HL-60 (cell line): ENCODE results near the gene BSCL2.

Source experiments
- CTCF ChIP-seq: IDR thresholded peaks from one replicate; pipeline ENCODE4 v1.5.1; 2011; ENCODE audit warnings: low read length, control low read depth, inconsistent platforms; ENCODE audit not compliant: insufficient read depth
- REST ChIP-seq: IDR thresholded peaks from 2 replicates; pipeline ENCODE4 v1.6.1; 2012; ENCODE audit warnings: low read depth; ENCODE audit not compliant: insufficient replicate concordance

- TF ChIP-seq CTCF (no peak), REST (no peak)
These were observed 30.5 kb downstream of the BSCL2 start for GRCh38 chr11:62676698-62677097.
